Effector CD4-positive, alpha-beta T cell (primary cell): ENCODE data around the gene SCYGR5. TPM values are rescaled to one million over a fixed set of nuclear protein-coding genes. Genes with fewer than 3 reads are reported as not detected.
"Not testable (repeated sequence)": the region's sequence is repeated elsewhere in the genome, so short reads cannot be mapped to it uniquely, and the experiment has no call there.

Experiments
- DNase-seq: peaks from one replicate; pipeline ENCODE4 v3.0.0-alpha.2; 2020
- total RNA-seq: gene quantifications from one replicate; lab custom pipeline; 2026; lab: John Stamatoyannopoulos, UW

The SCYGR5 gene
- not detected for total RNA-seq

DNA sequence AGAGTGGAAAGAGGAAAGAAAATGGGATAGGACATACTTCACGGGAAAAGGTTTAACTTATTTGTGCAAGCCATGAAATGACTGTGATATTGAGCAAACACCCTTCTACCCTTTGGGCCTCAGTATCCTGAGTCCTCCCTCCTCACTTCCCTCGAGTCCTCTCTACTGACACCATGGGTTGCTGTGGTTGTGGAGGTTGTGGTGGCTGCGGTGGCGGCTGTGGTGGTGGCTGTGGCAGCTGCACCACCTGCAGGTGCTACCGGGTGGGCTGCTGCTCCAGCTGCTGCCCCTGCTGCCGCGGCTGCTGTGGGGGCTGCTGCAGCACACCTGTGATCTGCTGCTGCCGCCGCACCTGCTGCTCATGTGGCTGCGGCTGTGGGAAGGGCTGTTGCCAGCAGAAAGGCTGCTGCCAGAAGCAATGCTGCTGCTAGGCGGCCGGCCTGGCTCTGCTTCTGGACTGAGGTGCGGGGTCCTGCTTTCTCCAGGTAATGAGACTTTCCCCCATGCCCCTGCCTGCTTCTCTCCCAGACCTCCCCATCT is at the start of gene SCYGR5:
Gene SCYGR5, plus strand, starts transcription at position 174 of the 540 bp plus-strand sequence. Its CDS starts 0 bp downstream, at position 174.
- not testable (repeated sequence) for DNase-seq

DNA sequence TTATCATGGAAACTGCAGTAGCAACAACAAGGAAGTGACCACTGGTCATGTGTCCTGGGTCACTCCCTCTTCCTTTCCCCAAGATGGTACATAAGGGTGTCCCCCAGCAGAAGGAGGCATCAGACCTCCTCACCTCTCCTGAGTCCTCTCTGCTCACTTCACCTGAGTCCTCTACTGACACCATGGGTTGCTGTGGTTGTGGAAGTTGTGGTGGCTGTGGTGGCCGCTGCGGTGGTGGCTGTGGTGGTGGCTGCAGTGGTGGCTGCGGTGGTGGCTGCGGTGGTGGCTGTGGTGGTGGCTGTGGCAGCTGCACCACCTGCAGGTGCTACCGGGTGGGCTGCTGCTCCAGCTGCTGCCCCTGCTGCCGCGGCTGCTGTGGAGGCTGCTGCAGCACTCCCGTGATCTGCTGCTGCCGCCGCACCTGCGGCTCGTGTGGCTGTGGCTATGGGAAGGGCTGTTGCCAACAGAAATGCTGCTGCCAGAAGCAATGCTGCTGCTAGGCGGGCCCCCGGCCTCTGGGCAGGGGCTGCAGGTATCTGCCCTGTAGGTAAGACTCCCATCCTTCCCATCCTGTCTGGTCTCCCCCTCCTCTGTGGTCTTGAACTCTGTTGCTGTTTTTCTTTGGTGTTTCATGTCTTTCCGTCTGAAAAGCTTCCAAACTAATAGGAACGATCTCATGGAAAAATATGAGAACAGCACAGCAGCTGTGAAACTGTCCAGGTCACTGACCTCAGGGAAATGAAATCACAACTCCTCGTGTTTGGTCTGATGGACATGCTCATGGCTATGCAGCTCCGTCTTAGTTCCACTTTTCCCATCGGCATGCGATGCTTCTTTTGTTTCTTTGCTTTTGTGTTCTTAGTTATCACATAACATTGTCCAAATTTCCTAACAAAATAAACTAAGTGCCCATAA is 49.0 kb upstream of the SCYGR5 start, which contains the start of gene SCYGR4:
Gene SCYGR4, plus strand, starts transcription at position 183 of the 915 bp plus-strand sequence. Its CDS starts 0 bp downstream, at position 183.
- no peak for DNase-seq

DNA sequence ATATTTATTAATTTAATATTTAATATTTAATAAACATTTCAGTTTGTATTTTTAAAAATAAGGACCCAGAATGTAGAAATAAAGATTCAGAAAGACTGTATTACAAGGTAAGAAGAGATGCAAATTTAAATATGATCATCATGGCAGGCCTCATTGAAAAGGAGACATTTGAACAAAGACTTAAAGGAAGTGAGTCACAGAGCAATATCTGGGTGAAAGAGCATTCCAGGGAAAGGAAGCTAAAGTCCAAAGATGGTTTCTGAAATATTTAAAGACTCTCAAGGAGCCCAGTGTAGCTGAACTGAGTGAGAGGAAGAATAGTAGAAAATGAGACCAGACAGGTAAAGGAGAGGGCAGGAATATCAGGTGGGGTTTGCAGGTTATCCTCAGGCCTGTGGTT is 43.4 kb upstream of the SCYGR5 start:
- DNase-seq, result no peak

- no peak for DNase-seq
Observed at GRCh38 chr2:227625420-227625819, 41.2 kb upstream of the SCYGR5 start.

DNA sequence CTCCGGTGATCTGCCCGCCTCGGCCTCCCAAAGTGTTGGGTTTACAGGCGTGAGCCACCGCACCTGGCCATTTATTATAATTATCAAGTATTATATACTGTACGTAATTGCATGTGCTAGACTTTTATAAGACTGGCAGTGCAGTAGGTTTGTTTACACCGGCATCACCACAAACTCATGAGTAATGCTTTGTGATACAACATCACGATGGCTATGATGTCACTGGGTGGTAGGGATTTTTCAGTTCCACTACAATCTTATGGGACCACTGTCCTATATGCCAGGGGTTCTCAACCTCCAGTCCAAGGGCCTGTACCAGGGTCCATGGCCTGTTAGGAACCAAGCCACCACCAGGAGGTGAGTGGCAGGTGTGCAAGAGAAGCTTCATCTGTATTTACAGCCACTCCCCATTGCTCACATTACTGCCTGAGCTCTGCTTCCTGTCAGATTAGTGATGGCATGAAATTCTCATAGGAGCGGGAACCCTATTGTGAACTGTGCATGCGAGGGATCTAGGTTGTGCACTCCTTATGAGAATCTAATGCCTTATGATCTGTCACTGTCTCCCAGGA is 39.9 kb upstream of the SCYGR5 start:
- DNase-seq, result no peak

- DNase-seq, result no peak
Observed at GRCh38 chr2:227627769-227628168, 38.8 kb upstream of the SCYGR5 start.

DNA sequence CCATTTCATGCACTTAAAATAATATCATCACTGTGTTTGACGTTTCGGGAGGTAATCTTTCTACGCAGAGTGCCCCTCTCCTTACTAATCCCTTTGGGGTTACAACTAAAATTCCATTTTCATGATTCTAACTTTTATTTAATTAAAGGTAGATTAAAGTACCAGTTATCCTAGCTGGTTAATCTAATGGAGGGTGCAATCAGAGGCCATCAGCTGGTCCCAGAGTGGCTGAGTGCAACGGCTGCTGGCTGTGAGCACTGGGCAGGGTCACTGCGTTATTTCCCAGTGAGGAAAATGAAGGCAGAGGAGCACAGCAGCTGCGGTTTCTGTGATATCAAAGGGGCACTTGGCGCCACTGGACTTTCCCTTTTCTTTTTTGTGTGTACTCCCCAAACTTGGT is 37.2 kb upstream of the SCYGR5 start:
- DNase-seq, result no peak

DNA sequence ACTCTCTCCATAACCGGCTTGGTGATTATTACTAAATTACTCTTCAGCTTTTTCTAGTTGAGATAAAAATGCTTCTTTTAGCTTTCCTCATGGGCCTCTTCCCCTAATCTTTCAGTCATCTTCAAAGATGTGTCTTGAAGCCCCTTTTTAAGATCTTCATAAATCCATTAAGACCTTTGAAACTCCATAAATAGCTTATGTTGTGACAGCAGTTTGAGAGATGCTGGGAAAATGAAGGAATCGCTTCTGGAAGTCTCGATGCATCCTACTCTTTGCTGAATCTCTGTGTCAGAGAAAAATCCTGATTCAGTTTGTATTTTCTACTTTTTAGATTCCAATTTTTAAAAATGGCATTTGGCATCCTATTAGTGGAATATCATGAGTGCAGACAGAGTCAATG is 36.3 kb upstream of the SCYGR5 start:
- DNase-seq, result no peak

- DNase-seq, result no peak
Observed at GRCh38 chr2:227632827-227633226, 33.8 kb upstream of the SCYGR5 start.

GRCh38 chr2:227634201-227634600 is 32.4 kb upstream of the SCYGR5 start:
- no peak for DNase-seq

DNA sequence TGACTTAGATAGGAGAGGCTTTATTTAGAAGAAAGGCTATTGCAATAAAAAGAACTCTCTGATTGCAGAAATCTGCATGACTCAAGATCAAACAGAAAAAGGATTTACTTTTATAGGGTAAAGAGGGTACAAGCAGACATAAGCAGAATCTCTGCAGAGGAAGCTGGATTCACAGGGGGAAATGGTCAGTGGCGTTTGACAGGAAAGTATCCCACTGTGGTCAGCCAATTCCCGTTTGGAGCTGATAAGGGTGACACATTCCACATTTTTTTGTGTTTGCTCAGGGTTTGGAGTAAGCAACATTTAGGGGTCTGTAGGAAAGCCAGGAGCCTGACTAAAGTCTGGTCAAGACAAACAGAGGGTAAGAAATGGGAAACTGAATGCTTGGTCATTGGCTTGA is 23.9 kb upstream of the SCYGR5 start:
- no peak for DNase-seq

GRCh38 chr2:227643990-227644551 is 22.5 kb upstream of the SCYGR5 start:
- DNase-seq, result no peak

GRCh38 chr2:227653419-227653818 is 13.2 kb upstream of the SCYGR5 start:
- no peak for DNase-seq

DNA sequence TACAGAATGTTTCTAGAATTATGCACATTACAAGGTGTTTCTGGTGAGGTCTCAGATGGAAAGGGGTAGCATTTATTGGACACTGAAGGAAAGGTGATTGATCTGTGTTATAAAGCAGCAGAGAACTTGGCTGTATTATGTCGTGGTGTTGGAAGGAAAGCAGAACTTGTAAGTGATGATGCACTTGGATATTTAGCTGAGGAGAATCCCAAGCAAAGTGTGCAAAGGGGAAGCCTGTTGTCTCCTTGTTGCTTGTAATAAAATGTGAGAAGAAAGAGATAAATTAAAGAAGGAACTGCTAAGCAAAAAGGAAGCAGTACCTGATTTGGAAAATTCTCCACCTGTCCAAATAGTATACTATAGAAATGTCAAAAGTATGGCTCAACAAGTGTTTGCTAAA is 12.2 kb upstream of the SCYGR5 start:
- DNase-seq, result no peak

DNA sequence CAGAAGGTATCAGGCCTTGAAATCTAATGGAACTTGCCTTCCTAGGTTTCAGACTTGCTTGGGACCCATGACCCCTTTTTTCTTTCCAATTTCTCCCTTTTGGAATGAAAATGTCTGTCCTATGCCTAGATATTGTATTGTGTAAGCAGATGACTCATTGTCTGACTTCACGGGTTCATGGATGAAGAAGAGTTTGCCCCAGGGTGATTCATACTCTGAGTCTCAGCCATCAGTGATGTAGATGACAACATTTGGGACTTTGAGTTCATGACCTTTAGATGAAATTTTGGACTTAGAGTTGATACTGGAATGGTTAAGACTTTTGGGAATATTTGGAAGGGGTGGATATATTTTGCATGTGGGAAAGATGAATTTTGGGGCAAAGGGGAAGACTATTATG is 11.2 kb upstream of the SCYGR5 start:
- no peak for DNase-seq

DNA sequence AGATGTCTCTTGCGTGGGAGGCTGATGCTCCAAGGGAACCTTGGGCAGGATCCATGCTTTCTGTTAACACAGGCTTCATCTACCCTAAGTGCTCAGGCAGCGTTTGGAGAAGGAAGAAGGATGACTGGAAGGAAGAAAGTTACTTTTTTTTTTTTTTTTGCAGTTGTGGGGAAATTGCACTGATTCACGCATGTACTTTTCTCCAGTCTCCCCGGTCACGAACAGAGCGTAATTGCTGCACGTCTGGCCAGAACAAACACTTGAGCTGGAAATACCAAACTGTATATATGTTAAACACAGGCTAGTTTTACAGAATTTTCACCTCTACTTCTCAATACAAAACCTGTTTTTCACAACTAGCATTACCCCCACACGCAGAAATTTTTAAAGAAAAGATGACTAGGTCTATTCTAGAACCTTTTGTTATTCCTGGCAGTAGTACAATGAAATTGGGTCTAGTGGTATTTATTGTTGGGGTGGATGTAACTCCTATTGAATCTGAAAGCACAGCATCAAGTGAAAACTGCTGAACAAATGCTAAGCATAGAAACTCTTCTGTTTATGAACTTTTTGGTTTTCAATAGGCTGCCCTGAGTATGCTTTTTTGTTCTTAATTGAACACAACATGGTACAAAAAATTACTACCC is 9.3 kb upstream of the SCYGR5 start:
- DNase-seq, result no peak

- DNase-seq, result no peak
Observed at GRCh38 chr2:227661025-227661649, 5.5 kb upstream of the SCYGR5 start.

DNA sequence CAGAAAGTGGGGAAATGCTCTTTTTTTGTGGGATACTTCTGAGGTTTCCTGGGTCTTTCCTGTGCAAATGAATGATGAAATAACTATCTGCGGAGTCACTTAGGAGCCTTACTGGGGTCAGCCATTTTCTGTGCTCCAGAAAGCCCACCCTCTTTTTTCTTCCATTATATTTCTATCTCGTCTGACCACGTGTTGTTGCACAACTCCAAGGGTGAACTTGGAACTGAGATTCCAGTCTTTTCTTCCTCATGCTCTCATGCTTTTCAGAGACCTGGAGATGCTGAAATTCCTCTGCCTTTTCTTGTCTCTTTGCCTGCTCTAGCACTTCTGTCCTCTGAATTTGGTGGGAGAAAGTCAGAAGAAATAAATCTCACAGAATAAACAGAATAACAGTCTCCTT is 4.8 kb upstream of the SCYGR5 start:
- DNase-seq, result no peak

DNA sequence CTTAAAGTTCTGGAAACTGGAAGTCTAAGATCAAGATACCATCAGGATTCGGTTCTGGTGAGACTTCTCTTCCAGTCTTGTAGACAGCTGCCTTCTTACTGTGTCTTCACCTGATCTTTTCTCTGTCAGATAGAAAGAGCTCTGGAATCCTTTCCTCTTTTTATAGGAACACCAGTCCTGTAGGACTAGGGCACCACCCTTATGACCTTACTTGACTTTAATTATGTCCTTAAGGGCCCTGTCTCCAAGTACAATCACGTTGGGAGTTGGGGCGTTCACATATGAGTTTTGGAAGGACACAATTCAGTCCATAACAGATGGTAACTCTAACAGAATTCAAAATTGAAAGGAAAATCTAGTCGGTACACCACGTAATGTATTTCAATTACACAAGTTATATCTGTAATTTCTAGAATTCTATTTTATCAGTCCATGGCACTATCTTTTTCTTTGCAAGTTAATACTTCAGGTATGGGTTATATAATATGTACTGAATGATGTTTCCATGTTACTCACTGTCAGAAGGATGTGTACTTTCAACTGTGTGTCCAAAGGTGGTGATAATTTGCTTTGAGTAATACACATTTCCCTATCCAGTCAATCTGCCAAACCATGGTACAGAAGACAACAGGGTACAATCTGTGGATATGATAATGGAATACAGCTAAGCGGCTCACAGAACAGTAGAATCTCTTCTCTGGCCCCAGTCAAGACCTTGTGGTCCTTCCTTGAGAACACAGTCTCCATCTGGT is 1.2 kb upstream of the SCYGR5 start:
- DNase-seq, result no peak

GRCh38 chr2:227671170-227671905 is 4.7 kb downstream of the SCYGR5 start:
- no peak for DNase-seq

DNA sequence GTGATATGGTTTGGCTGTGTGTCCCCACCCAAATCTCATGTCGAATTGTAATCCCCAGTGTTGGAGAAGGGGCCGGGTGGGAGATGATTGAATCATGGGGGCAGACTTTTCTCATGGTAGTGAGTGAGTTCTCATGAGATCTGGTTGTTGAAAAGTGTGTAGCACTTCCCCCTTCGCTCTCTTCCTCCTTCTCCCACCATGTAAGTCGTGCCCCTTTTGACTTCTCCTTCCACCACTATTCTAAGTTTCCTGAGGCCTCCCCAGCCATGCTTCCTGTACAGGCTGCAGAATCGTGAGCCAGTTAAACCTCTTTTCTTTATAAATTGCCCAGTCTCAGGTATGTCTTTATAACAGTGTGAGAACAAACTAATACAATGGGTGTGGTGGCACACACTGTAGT is 7.0 kb downstream of the SCYGR5 start:
- not testable (repeated sequence) for DNase-seq
